Liver (tissue), 9 donors: ENCODE results near the gene BTRC. TPM values are rescaled to one million over a fixed set of nuclear protein-coding genes. Genes with fewer than 3 reads are reported as not detected.

Source experiments
- DNase-seq: peaks from one replicate; pipeline ENCODE4 v3.0.0-alpha.2; 2017; ENCODE audit warnings: low spot score
- H3K27ac ChIP-seq, 2 donors: one replicate each; pipeline ENCODE4 v1.7.0; 2013; ENCODE audit warnings: inconsistent platforms in 2 of 2, low read length in 2 of 2, control low read depth in 1 of 2, low read depth in 1 of 2, mild to moderate bottlenecking in 1 of 2
- H3K27me3 ChIP-seq, 4 donors: one replicate each; pipeline versions ENCODE4 v1.6.1 to v1.7.0; 2013; ENCODE audit warnings: low read length in 3 of 4, inconsistent platforms in 1 of 4, mild to moderate bottlenecking in 1 of 4, moderate library complexity in 1 of 4; ENCODE audit not compliant: control insufficient read depth in 4 of 4, insufficient read depth in 4 of 4
- H3K36me3 ChIP-seq, 4 donors: one replicate each; pipeline versions ENCODE4 v1.6.1 to v1.7.0; 2013; ENCODE audit warnings: low read length in 3 of 4, mild to moderate bottlenecking in 3 of 4, low read depth in 1 of 4, moderate library complexity in 1 of 4; ENCODE audit not compliant: control insufficient read depth in 4 of 4, insufficient read depth in 3 of 4
- H3K4me1 ChIP-seq, 4 donors: one replicate each; pipeline versions ENCODE4 v1.6.1 to v1.7.0; 2013; ENCODE audit warnings: low read length in 3 of 4, mild to moderate bottlenecking in 3 of 4, moderate library complexity in 1 of 4; ENCODE audit not compliant: control insufficient read depth in 4 of 4, insufficient read depth in 4 of 4
- H3K4me3 ChIP-seq, 3 donors: one replicate each; pipeline versions ENCODE4 v1.6.1 to v1.7.0; 2013; ENCODE audit warnings: low read length in 3 of 3, control low read depth in 1 of 3, low read depth in 1 of 3, mild to moderate bottlenecking in 1 of 3
- H3K9ac ChIP-seq, 2 donors: one replicate each; pipeline ENCODE4 v1.7.0; 2013; ENCODE audit warnings: low read length in 2 of 2, mild to moderate bottlenecking in 2 of 2, moderate library complexity in 2 of 2, control low read depth in 1 of 2, low read depth in 1 of 2
- H3K9me3 ChIP-seq, 4 donors: one replicate each; pipeline versions ENCODE4 v1.6.1 to v1.7.0; 2013; ENCODE audit warnings: low read length in 3 of 4; ENCODE audit not compliant: control insufficient read depth in 4 of 4
- EGR1 ChIP-seq, 2 donors: IDR thresholded peaks; 2 replicates each; pipeline ENCODE4 v1.6.1; 2016 to 2018; ENCODE audit warnings: antibody characterized with exemption in 2 of 2, low read depth in 2 of 2
- FOXA1 ChIP-seq: IDR thresholded peaks from 2 replicates; pipeline ENCODE4 v1.6.1; 2016; ENCODE audit warnings: antibody characterized with exemption
- FOXA2 ChIP-seq: IDR thresholded peaks from 2 replicates; pipeline ENCODE4 v1.6.1; 2016; ENCODE audit warnings: antibody characterized with exemption
- GABPA ChIP-seq, 2 donors: IDR thresholded peaks in 1 of 2; conservative IDR thresholded peaks in 1 of 2; 2 replicates each; pipeline ENCODE4 v1.6.1; 2016; ENCODE audit warnings: antibody characterized with exemption in 2 of 2, mild to moderate bottlenecking in 1 of 2, moderate library complexity in 1 of 2
- HNF4A ChIP-seq, 2 donors: conservative IDR thresholded peaks; 2 replicates each; pipeline ENCODE4 v1.6.1; 2016; ENCODE audit warnings: antibody characterized with exemption in 2 of 2, mild to moderate bottlenecking in 2 of 2
- HNF4G ChIP-seq: IDR thresholded peaks from 2 replicates; pipeline ENCODE4 v1.6.1; 2016; ENCODE audit warnings: antibody characterized with exemption
- JUND ChIP-seq, 2 donors: IDR thresholded peaks; 2 replicates each; pipeline ENCODE4 v1.6.1; 2016; ENCODE audit warnings: antibody characterized with exemption in 2 of 2
- NR2F2 ChIP-seq: IDR thresholded peaks from 2 replicates; pipeline ENCODE4 v1.6.1; 2016; ENCODE audit warnings: antibody characterized with exemption
- RAD21 ChIP-seq, 2 donors: IDR thresholded peaks; 2 replicates each; pipeline ENCODE4 v1.6.1; 2016; ENCODE audit warnings: antibody characterized with exemption in 2 of 2, mild to moderate bottlenecking in 2 of 2
- RXRA ChIP-seq, 2 donors: IDR thresholded peaks; 2 replicates each; pipeline ENCODE4 v1.6.1; 2017 to 2018; ENCODE audit warnings: antibody characterized with exemption in 2 of 2, mild to moderate bottlenecking in 1 of 2
- SP1 ChIP-seq: IDR thresholded peaks from 2 replicates; pipeline ENCODE4 v1.6.1; 2018; ENCODE audit warnings: antibody characterized with exemption, mild to moderate bottlenecking
- TAF1 ChIP-seq: conservative IDR thresholded peaks from 2 replicates; pipeline ENCODE4 v1.6.1; 2016; ENCODE audit warnings: antibody characterized with exemption, mild to moderate bottlenecking
- YY1 ChIP-seq: IDR thresholded peaks from 2 replicates; pipeline ENCODE4 v1.6.1; 2016; ENCODE audit warnings: antibody characterized with exemption, mild to moderate bottlenecking
- WGBS: extraction: QIAGEN DNeasy Blood & Tissue Kit; methylation state at CpG from one replicate; pipeline ENCODE4 v1.1.7; 2013; 5-methylcytosine and 5-hydroxymethylcytosine counted together
- polyA plus RNA-seq, 2 donors: library from polyadenylated mRNA; stranded (reverse) in 1 of 2; unstranded in 1 of 2; fragments of 200-250 nt in 1 of 2; fragments of >200 nt in 1 of 2; fragmentation: Nextera tagmentation in 1 of 2; extraction: Ambion mirVana in 1 of 2; gene quantifications; one replicate each; pipeline versions ENCODE4 v1.2.1 to v1.2.3, GENCODE V29; 2013 to 2015
- total RNA-seq, 2 donors: library from RNA; depleted of rRNA; stranded (reverse); fragments of >200 nt; gene quantifications; one replicate each; pipeline ENCODE4 v1.2.3, GENCODE V29; 2014
- TF ChIP-seq, protein P1 (sequence below): IDR thresholded peaks from 2 replicates; pipeline ENCODE4 v1.6.1; 2016; ENCODE audit warnings: antibody characterized with exemption, mild to moderate bottlenecking
- TF ChIP-seq, protein P2 (sequence below): IDR thresholded peaks from 2 replicates; pipeline ENCODE4 v1.6.1; 2016; ENCODE audit warnings: antibody characterized with exemption
- TF ChIP-seq, protein P3 (sequence below): IDR thresholded peaks from 2 replicates; pipeline ENCODE4 v1.6.1; 2016; ENCODE audit warnings: antibody characterized with exemption
- TF ChIP-seq, protein P4 (sequence below): IDR thresholded peaks from 2 replicates; pipeline ENCODE4 v1.6.1; 2016; ENCODE audit warnings: antibody characterized with exemption
- donor health status: healthy.
- donor health status: healthy.
- donor health status: healthy.
- donor health status: healthy.
- donor health status: healthy.

The BTRC gene
- total and polyA plus RNA-seq, 4 donors, result 2.7 to 28.2 (median 5.9) TPM

DNA sequence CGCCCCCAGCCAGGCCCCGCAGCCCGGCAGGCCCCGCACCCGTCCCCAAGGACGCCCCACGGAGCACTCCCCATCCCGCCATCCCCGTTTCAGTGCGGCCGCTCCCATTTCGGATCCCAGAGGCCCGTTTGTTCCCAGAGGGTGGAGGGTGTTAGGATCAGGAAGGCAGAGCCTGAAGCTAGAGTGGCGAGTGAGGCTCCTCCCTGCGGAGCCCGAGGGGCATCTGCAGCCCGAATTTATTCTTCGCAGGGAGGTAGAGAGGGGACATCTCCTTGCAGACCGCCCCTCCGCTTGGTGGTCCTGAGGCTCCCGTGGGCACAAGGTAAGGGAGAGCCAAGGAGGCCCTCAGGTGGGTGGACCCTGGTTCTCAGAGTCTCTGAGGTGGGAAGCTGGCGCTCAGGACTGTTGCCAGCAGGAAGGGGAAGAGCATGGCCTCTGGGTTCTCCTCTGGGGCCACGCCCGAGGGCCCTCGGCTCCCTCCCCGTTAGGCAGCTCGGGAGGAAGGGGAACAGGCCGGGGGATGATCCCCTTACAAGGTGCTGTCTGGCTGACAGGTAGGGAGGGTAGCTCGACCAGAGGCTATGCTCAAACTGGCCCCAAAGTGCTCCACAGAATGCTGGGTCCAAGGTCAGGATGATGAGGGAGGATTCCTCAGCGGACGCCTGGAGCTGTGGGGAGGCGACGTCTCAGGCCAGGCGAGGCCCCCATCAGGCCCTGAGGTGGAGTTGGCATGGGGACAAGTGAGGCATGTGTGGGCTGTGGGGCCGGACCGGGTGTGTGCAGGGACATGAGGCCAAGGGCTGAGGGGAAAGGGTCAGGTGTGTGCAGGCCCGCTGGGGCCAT lies 216.7 kb downstream of the BTRC start:
- no peak for TF ChIP-seq HNF4A (conservative IDR thresholded peaks at IDR 0.05)
- TF ChIP-seq HNF4G, result no peak
- no peak for TF ChIP-seq SP1
- TF ChIP-seq NR2F2, result no peak
- no peak for TF ChIP-seq GABPA (IDR thresholded peaks at IDR 0.05 in 1 of 2, conservative IDR thresholded peaks at IDR 0.05 in 1 of 2)
- TF ChIP-seq RXRA (IDR thresholded peaks at IDR 0.05), result no peak
- TF ChIP-seq, protein P1, sequence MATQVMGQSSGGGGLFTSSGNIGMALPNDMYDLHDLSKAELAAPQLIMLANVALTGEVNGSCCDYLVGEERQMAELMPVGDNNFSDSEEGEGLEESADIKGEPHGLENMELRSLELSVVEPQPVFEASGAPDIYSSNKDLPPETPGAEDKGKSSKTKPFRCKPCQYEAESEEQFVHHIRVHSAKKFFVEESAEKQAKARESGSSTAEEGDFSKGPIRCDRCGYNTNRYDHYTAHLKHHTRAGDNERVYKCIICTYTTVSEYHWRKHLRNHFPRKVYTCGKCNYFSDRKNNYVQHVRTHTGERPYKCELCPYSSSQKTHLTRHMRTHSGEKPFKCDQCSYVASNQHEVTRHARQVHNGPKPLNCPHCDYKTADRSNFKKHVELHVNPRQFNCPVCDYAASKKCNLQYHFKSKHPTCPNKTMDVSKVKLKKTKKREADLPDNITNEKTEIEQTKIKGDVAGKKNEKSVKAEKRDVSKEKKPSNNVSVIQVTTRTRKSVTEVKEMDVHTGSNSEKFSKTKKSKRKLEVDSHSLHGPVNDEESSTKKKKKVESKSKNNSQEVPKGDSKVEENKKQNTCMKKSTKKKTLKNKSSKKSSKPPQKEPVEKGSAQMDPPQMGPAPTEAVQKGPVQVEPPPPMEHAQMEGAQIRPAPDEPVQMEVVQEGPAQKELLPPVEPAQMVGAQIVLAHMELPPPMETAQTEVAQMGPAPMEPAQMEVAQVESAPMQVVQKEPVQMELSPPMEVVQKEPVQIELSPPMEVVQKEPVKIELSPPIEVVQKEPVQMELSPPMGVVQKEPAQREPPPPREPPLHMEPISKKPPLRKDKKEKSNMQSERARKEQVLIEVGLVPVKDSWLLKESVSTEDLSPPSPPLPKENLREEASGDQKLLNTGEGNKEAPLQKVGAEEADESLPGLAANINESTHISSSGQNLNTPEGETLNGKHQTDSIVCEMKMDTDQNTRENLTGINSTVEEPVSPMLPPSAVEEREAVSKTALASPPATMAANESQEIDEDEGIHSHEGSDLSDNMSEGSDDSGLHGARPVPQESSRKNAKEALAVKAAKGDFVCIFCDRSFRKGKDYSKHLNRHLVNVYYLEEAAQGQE, result no peak
- TF ChIP-seq RAD21 (IDR thresholded peaks at IDR 0.05), result no peak
- TF ChIP-seq, protein P2, sequence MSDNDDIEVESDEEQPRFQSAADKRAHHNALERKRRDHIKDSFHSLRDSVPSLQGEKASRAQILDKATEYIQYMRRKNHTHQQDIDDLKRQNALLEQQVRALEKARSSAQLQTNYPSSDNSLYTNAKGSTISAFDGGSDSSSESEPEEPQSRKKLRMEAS, result no peak
- peak overlapping the region in 2 of 3 donors; percentile 25 to 43 for H3K4me3 ChIP-seq
- WGBS, result 10% methylated on average over 37 of the region's 37 CpGs
- H3K27me3 ChIP-seq, result peaks cover 0 to 7% (median 5%) of the 10 kb centered on the region in 4 donors
- H3K4me1 ChIP-seq, result peaks cover 7 to 18% (median 10%) of the 10 kb centered on the region in 4 donors
- H3K27ac ChIP-seq, result no peak overlapping the region
- H3K9ac ChIP-seq, result no peak overlapping the region
- no peaks in the 10 kb centered on the region for H3K36me3 ChIP-seq
- DNase-seq, result no peak
- peaks cover 5 to 10% (median 8%) of the 10 kb centered on the region in 4 donors for H3K9me3 ChIP-seq

DNA sequence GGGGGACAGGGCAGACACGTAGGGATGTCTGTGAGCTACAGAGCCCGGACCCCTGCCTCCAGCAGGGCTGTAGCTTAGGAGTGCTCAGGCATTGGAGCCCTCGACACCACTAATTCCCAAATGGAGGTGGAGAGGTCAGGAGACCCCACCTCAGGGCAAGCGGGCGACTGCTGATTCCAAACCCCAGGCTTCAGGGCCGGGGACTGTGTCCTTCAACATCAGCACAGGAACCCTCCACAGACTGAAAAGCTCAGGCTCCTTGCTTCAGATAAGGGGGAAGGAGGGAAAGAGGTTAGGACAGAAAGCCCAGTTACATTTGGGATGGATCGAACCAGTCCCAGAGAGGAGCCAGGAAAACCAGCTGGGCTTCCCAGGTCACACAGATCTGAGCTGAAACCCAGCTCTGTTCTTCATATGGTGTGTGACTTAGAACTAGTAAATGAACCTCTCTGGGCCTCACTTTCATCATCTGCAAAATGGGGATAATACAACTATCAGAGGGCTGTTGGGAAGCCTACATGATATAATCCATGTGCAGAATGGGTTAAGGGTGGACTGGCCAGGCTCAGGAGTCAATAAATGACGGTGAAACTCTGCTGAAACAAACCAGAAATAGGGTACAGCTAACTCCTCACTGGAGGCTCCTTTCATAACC lies 217.4 kb downstream of the BTRC start:
- 70% methylated on average over 8 of the region's 8 CpGs for WGBS
- TF ChIP-seq, protein P3, sequence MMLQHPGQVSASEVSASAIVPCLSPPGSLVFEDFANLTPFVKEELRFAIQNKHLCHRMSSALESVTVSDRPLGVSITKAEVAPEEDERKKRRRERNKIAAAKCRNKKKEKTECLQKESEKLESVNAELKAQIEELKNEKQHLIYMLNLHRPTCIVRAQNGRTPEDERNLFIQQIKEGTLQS, result no peak
- TF ChIP-seq RXRA (IDR thresholded peaks at IDR 0.05) (no peak), HNF4G (no peak), JUND (IDR thresholded peaks at IDR 0.05) (no peak), TAF1 (no peak), YY1 (no peak), EGR1 (IDR thresholded peaks at IDR 0.05; ENCODE audit: low read depth in 2 of 2) (no peak), SP1 (no peak), HNF4A (conservative IDR thresholded peaks at IDR 0.05) (no peak), RAD21 (IDR thresholded peaks at IDR 0.05) (no peak), GABPA (IDR thresholded peaks at IDR 0.05 in 1 of 2, conservative IDR thresholded peaks at IDR 0.05 in 1 of 2) (no peak), NR2F2 (no peak), FOXA1 (no peak), FOXA2 (no peak)
- TF ChIP-seq, protein P2, result no peak
- TF ChIP-seq, protein P1, result no peak
- TF ChIP-seq, protein P4, sequence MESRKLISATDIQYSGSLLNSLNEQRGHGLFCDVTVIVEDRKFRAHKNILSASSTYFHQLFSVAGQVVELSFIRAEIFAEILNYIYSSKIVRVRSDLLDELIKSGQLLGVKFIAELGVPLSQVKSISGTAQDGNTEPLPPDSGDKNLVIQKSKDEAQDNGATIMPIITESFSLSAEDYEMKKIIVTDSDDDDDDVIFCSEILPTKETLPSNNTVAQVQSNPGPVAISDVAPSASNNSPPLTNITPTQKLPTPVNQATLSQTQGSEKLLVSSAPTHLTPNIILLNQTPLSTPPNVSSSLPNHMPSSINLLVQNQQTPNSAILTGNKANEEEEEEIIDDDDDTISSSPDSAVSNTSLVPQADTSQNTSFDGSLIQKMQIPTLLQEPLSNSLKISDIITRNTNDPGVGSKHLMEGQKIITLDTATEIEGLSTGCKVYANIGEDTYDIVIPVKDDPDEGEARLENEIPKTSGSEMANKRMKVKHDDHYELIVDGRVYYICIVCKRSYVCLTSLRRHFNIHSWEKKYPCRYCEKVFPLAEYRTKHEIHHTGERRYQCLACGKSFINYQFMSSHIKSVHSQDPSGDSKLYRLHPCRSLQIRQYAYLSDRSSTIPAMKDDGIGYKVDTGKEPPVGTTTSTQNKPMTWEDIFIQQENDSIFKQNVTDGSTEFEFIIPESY, result no peak

More for the DNA sequence above, 217.4 kb downstream of the BTRC start:
- Histone ChIP-seq H3K4me1 (peaks cover 7 to 18% (median 10%) of the 10 kb centered on the region in 4 donors), H3K27ac (no peak overlapping the region), H3K36me3 (no peaks in the 10 kb centered on the region), H3K9ac (no peak overlapping the region), H3K4me3 (no peak overlapping the region), H3K27me3 (peaks cover 0 to 7% (median 5%) of the 10 kb centered on the region in 4 donors), H3K9me3 (peaks cover 5 to 10% (median 8%) of the 10 kb centered on the region in 4 donors)
- no peak for DNase-seq
